Upper lobe of right lung (tissue), 1 donor: ENCODE results near the gene SNX5. TPM values are rescaled to one million over a fixed set of nuclear protein-coding genes. Genes with fewer than 3 reads are reported as not detected.

Source experiments
- ATAC-seq: fragments of 200-7000 bp; cut with Tn5 transposase; one replicate; pipeline ENCODE4 v1.9.1; 2020; ENCODE audit warnings: mild to moderate bottlenecking, moderate library complexity
- DNase-seq: peaks from one replicate; pipeline ENCODE4 v3.0.0-alpha.2; 2020
- H3K27ac ChIP-seq: fragments of 200-600 bp; one replicate; pipeline ENCODE4 v1.8.0; 2022
- H3K27me3 ChIP-seq: fragments of 200-600 bp; one replicate; pipeline ENCODE4 v1.8.0; 2022; ENCODE audit warnings: mild to moderate bottlenecking
- H3K36me3 ChIP-seq: fragments of 200-600 bp; one replicate; pipeline ENCODE4 v1.8.0; 2022
- H3K4me1 ChIP-seq: fragments of 200-600 bp; one replicate; pipeline ENCODE4 v1.8.0; 2022
- H3K4me3 ChIP-seq: fragments of 200-600 bp; one replicate; pipeline ENCODE4 v1.8.0; 2022; ENCODE audit warnings: mild to moderate bottlenecking
- H3K9me3 ChIP-seq: fragments of 200-600 bp; one replicate; pipeline ENCODE4 v1.8.0; 2022
- intact Hi-C: fragments of 100-400 bp; cut with DNase I; formaldehyde crosslinking; loops from one replicate; pipeline ENCODE4 v1.11.0; 2022
- total RNA-seq: library from RNA; stranded (reverse); fragmentation: NEBNext Ultra II Directional; extraction: Animal tissue kit (Norgen Biotek cat#: 25700); gene quantifications from one replicate; pipeline ENCODE4 v1.2.1, GENCODE V29; 2021
- TF ChIP-seq, protein P1 (sequence below): fragments of 200-600 bp; IDR thresholded peaks from one replicate; pipeline ENCODE4 v1.8.0; 2022; ENCODE audit warnings: antibody characterized with exemption
- donor health status: DM: no; HTN: yes; CAD: no; lungs with severe emphysema.

SNX5 gene
- total RNA-seq, 1 donor from 2014 or later: 86.6 TPM

DNA sequence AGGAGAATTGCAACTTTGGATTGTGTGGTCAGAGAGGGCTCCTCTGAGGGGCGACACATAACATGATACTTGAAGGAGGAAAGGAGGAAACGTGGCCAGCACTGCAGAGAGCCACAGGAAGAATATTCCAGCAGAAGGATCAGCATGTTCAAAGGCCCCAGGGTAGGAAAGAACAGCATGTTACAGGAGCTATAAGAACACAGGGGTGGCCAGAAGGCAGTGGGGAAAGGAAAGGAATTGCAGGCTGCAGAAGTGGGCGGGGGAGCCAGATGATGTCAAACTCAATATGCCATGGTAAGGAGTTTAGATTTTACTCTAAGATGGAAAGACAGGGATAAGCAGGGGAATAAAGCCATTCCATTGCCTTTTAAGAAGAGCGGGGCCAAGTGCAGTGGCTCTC lies 31.0 kb upstream of the SNX5 start:
- Histone ChIP-seq H3K4me3 (no peak overlapping the region), H3K27ac (no peak overlapping the region), H3K27me3 (no peaks in the 10 kb centered on the region), H3K9me3 (no peaks in the 10 kb centered on the region), H3K4me1 (peaks cover 6% of the 10 kb centered on the region), H3K36me3 (no peaks in the 10 kb centered on the region)
- DNase-seq (no peak), ATAC-seq (no peak)
- intact Hi-C loops: no loop called here
- TF ChIP-seq, protein P1, sequence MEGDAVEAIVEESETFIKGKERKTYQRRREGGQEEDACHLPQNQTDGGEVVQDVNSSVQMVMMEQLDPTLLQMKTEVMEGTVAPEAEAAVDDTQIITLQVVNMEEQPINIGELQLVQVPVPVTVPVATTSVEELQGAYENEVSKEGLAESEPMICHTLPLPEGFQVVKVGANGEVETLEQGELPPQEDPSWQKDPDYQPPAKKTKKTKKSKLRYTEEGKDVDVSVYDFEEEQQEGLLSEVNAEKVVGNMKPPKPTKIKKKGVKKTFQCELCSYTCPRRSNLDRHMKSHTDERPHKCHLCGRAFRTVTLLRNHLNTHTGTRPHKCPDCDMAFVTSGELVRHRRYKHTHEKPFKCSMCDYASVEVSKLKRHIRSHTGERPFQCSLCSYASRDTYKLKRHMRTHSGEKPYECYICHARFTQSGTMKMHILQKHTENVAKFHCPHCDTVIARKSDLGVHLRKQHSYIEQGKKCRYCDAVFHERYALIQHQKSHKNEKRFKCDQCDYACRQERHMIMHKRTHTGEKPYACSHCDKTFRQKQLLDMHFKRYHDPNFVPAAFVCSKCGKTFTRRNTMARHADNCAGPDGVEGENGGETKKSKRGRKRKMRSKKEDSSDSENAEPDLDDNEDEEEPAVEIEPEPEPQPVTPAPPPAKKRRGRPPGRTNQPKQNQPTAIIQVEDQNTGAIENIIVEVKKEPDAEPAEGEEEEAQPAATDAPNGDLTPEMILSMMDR: no peak

DNA sequence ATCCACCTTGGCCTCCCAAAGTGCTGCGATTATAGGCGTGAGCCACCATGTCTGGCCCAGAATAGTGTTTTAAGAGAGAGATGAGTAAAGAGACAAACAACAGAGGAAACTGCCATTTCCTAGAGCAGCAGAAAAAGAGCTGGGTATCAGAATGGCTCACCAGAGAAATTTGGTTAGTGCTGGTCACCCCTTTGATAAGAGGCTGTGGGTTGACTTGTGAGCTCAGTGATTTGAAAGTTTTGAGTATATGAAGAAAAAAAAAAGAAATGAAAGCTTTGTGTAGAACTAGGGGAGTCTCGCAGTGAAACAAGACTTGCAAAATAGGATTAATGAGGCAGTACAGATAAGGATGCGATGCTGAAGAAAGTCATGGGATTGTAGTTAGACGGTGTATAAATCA lies 29.9 kb upstream of the SNX5 start:
- DNase-seq (no peak), ATAC-seq (no peak)
- Histone ChIP-seq H3K27ac (no peak overlapping the region), H3K36me3 (no peaks in the 10 kb centered on the region), H3K27me3 (no peaks in the 10 kb centered on the region), H3K4me3 (no peak overlapping the region), H3K4me1 (peaks cover 6% of the 10 kb centered on the region), H3K9me3 (no peaks in the 10 kb centered on the region)
- intact Hi-C loops: no loop called here
- TF ChIP-seq, protein P1: no peak

DNA sequence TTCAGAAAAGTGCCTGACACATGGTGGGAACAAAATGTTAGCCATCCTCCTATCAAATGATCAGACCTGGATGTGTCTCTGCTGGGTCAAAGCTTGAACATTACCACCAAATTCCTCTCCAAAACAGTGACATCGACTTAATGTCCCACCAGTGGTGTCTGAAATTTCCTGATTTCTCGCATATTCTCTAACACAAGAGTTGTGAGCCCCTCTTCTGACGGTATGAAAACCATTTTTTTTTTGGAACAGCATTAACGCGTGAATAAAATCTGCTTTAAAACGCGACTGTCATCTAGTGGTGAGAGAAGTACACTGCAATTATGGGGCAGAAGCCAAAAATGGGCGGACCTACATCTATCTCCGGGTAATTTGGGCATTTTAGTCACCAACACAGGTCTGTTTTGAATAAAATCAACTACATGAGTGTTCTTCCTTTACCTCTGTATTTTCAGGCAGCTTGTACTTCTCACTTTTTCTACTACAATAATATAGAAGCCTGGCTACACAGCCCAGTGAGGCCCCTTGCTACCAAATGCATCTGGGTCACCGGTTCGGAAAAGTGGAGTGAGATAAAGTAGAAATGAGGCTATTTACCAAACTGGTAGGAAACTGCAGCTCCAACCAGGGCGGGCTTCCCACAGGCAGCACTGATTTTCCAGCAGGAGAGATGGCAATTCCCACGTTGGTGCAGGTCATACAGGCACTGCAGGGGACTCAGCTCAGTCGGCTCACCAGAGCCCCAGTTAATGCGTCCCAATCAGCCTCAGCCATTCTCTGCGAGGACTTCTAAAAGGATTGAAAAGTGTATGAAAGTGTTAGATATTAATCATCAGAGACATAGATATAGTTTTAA lies 27.6 kb upstream of the SNX5 start:
- no peaks in the 10 kb centered on the region for H3K27me3 ChIP-seq
- ATAC-seq (peak; percentile 90), DNase-seq (no peak)
- H3K27ac ChIP-seq: no peak overlapping the region
- TF ChIP-seq, protein P1: peak; percentile 97
- H3K36me3 ChIP-seq: no peaks in the 10 kb centered on the region
- intact Hi-C loops: no loop called here
- no peak overlapping the region for H3K4me3 ChIP-seq
- H3K9me3 ChIP-seq: no peaks in the 10 kb centered on the region
- H3K4me1 ChIP-seq: peaks cover 6% of the 10 kb centered on the region

DNA sequence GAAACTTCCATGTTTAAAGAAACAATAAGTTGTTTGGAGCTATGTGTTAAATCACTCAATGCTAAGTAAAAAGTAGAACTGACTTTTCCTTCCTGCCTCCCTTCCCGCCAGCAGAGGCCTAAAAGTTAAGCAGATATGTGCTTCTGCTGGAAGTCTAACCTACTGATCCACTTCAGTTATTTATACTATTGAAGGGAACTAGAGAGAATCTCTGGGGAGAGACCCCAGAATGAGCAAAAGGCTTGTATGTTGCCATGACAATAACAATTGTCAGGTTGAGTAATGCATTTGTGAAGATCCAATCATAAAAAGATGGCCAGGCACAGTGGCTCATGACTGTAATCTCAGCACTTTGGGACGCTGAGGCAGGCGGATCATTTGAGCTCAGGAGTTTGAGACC lies 25.0 kb upstream of the SNX5 start:
- intact Hi-C loops: no loop called here
- no peak overlapping the region for H3K27ac ChIP-seq
- peaks cover 14% of the 10 kb centered on the region for H3K36me3 ChIP-seq
- H3K27me3 ChIP-seq: no peaks in the 10 kb centered on the region
- H3K9me3 ChIP-seq: no peaks in the 10 kb centered on the region
- H3K4me3 ChIP-seq: no peak overlapping the region
- H3K4me1 ChIP-seq: peaks cover 6% of the 10 kb centered on the region
- DNase-seq (no peak), ATAC-seq (no peak)
- TF ChIP-seq, protein P1: no peak

DNA sequence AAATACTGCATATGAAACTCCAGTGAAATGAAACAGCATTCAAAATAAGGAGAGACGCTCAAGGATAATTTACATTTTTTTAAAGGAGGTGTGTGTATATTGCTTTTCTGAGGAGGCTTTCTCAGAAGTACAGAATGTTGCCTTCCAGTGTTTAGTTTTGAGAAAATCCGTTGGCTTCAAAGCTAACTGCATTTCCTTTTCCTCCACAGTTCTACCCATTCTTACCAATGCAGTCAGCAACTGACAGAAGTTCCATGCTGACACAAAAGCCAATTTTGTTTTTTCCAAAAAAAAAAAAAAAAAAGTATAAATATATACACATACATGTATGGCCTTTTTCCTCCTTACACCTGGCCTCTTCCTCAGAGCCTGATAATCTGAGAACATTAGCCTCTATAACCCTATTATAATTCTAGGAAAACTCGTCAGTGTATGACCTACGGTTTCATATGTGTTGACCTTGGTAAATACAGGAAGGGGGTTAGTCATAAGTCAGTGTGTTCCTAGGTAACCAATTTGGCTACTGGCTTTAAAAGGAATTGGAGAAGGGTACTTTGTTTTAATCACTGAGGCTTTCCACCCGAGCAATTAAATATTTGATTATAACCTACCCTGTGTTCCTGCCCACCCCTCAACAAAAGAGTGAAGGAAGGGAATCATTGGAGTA lies 24.4 kb upstream of the SNX5 start:
- Histone ChIP-seq H3K4me3 (no peak overlapping the region), H3K27me3 (no peaks in the 10 kb centered on the region), H3K4me1 (peaks cover 6% of the 10 kb centered on the region), H3K36me3 (peaks cover 20% of the 10 kb centered on the region), H3K9me3 (no peaks in the 10 kb centered on the region), H3K27ac (no peak overlapping the region)
- TF ChIP-seq, protein P1: no peak
- DNase-seq (no peak), ATAC-seq (no peak)
- intact Hi-C loops: no loop called here
